HepG2 (cell line): ENCODE data around the gene TIMM44. TPM values are rescaled to one million over a fixed set of nuclear protein-coding genes. Genes with fewer than 3 reads are reported as not detected.

Experiments
- CREB3 ChIP-seq: sonication (generic); formaldehyde crosslinking; IDR thresholded peaks from 2 replicates; pipeline ENCODE4 v1.5.0; 2020; ENCODE audit warnings: missing genetic modification reagents
- DPF2 ChIP-seq: sonication (generic); formaldehyde crosslinking; IDR thresholded peaks from 2 replicates; pipeline ENCODE4 v1.4.0; 2020; ENCODE audit warnings: mild to moderate bottlenecking, low read depth, missing genetic modification reagents, borderline replicate concordance
- IKZF4 ChIP-seq: sonication (generic); formaldehyde crosslinking; IDR thresholded peaks from 2 replicates; pipeline ENCODE4 v1.5.1; 2020; ENCODE audit warnings: borderline replicate concordance, mild to moderate bottlenecking, low read depth, missing genetic modification reagents; ENCODE audit errors: not compliant biosample characterization
- KAT7 ChIP-seq: IDR thresholded peaks from 2 replicates; pipeline ENCODE4 v1.6.1; 2018; ENCODE audit warnings: borderline replicate concordance, missing compliant biosample characterization
- MEF2D ChIP-seq: sonication (generic); formaldehyde crosslinking; IDR thresholded peaks from 2 replicates; pipeline ENCODE4 v1.5.1; 2020; ENCODE audit warnings: mild to moderate bottlenecking, missing genetic modification reagents
- RXRA ChIP-seq: sonication (generic); formaldehyde crosslinking; IDR thresholded peaks from 2 replicates; pipeline ENCODE4 v1.5.1; 2020; ENCODE audit warnings: missing genetic modification reagents
- SP140L ChIP-seq: sonication (generic); formaldehyde crosslinking; IDR thresholded peaks from 2 replicates; pipeline ENCODE4 v1.4.0; 2020; ENCODE audit warnings: missing genetic modification reagents, borderline replicate concordance
- TFDP1 ChIP-seq: IDR thresholded peaks from 2 replicates; pipeline ENCODE4 v1.6.1; 2016; ENCODE audit warnings: missing compliant biosample characterization, missing genetic modification reagents, borderline replicate concordance
- USF2 ChIP-seq, 2 experiments: sonication (generic) in 1 of 2; formaldehyde crosslinking in 1 of 2; IDR thresholded peaks; 2 replicates each; pipeline versions ENCODE4 v1.5.1 to v1.6.1; 2011 to 2020; ENCODE audit warnings: borderline replicate concordance in 1 of 2, low read depth in 1 of 2, low read length in 1 of 2, mild to moderate bottlenecking in 1 of 2, missing genetic modification reagents in 1 of 2, moderate library complexity in 1 of 2
- ZNF253 ChIP-seq: sonication (generic); formaldehyde crosslinking; IDR thresholded peaks from 2 replicates; pipeline ENCODE4 v1.8.0; 2022; ENCODE audit warnings: mild to moderate bottlenecking, missing genetic modification reagents, borderline replicate concordance
- ZNF362 ChIP-seq: sonication (generic); formaldehyde crosslinking; IDR thresholded peaks from 2 replicates; pipeline ENCODE4 v1.4.0; 2020; ENCODE audit warnings: missing genetic modification reagents, mild to moderate bottlenecking, borderline replicate concordance
- ZNF646 ChIP-seq: sonication (generic); formaldehyde crosslinking; IDR thresholded peaks from 2 replicates; pipeline ENCODE4 v1.9.0; 2021; ENCODE audit warnings: mild to moderate bottlenecking, missing genetic modification reagents
- ZNF691 ChIP-seq: sonication (generic); formaldehyde crosslinking; IDR thresholded peaks from 2 replicates; pipeline ENCODE4 v1.4.0; 2020; ENCODE audit warnings: missing genetic modification reagents, low read depth, mild to moderate bottlenecking, borderline replicate concordance
- polyA plus RNA-seq, 8 experiments: library from polyadenylated mRNA; depleted of rRNA in 3 of 8; stranded (reverse) in 7 of 8; unstranded in 1 of 8; fragments of >200 nt; fragmentation: Illumina TruSeq in 4 of 8; extraction: Trizol in 4 of 8; gene quantifications; 2 replicates each; pipeline versions ENCODE4 v1.2.1 to v1.2.3, GENCODE V29; 2011 to 2016; ENCODE audit warnings: low read depth in 4 of 8, missing spikeins in 1 of 8, mixed read lengths in 1 of 8; ENCODE audit not compliant: insufficient read depth in 1 of 8
- total RNA-seq, 5 experiments: library from RNA; depleted of rRNA; stranded (reverse); fragments of >200 nt; fragmentation: Illumina TruSeq; extraction: Trizol; gene quantifications; 2 replicates each; pipeline ENCODE4 v1.2.3, GENCODE V29; 2016; ENCODE audit warnings: low read depth in 1 of 5

TIMM44 gene
- total and polyA plus RNA-seq, 2 of the 13 experiments (the other 11 are each of a cell fraction or from before 2014, with no cell fraction given): 42.9 to 72.6 TPM

GRCh38 chr19:7903244-7904073 is 40.0 kb downstream of the TIMM44 start, which contains the start of gene MAP2K7 (continued):
- TF ChIP-seq KAT7 (no peak; the same call in 1 of the 2 replicates), ZNF646 (no peak), DPF2 (CRISPR knock-in tag) (no peak; the same call in 1 of the 2 replicates), USF2 (IDR thresholded peaks at IDR 0.05; ENCODE audit: low read depth, low read length) (no peak), USF2 (CRISPR knock-in tag; IDR thresholded peaks at IDR 0.05; ENCODE audit: borderline replicate concordance) (peak; percentile 46; the same call in 1 of the 2 replicates), TFDP1 (CRISPR knock-in tag) (peak; percentile 94), MEF2D (CRISPR knock-in tag) (peak; percentile 89), IKZF4 (CRISPR knock-in tag) (peak; percentile 69), ZNF691 (CRISPR knock-in tag) (peak; percentile 23; the same call in 1 of the 2 replicates), CREB3 (CRISPR knock-in tag) (0 out of 2 replicates have a peak, but pooled peaks have one; percentile 84), RXRA (peak; percentile 89), ZNF253 (CRISPR knock-in tag) (peak; percentile 71; the same call in 1 of the 2 replicates), SP140L (no peak), ZNF362 (CRISPR knock-in tag) (peak; percentile 52; the same call in 1 of the 2 replicates)
